Fibroblast of villous mesenchyme (primary cell): ENCODE measurements around the gene CDCP1. TPM values are rescaled to one million over a fixed set of nuclear protein-coding genes. Genes with fewer than 3 reads are reported as not detected.
A peak's percentile ranks its signal among the peaks of the same experiment; 100 is the strongest.

Experiments used
- DNase-seq: peaks from one replicate; pipeline ENCODE4 v3.0.0-alpha.2; 2010; ENCODE audit warnings: low read depth
- H3K4me3 ChIP-seq: 2 replicates; pipeline ENCODE4 v1.5.1; 2011; ENCODE audit warnings: low read depth, mild to moderate bottlenecking, low read length
- total RNA-seq: library from RNA; depleted of rRNA; stranded (reverse); fragments of >200 nt; gene quantifications from 2 replicates; pipeline ENCODE4 v1.2.3, GENCODE V29; 2012
- TF ChIP-seq, protein P1 (sequence below): IDR thresholded peaks from 2 replicates; pipeline ENCODE4 v1.5.1; 2012; ENCODE audit warnings: low read depth, mild to moderate bottlenecking, low read length; ENCODE audit not compliant: insufficient read depth

CDCP1 gene
- total RNA-seq, 1 donor = 10.4 TPM

DNA sequence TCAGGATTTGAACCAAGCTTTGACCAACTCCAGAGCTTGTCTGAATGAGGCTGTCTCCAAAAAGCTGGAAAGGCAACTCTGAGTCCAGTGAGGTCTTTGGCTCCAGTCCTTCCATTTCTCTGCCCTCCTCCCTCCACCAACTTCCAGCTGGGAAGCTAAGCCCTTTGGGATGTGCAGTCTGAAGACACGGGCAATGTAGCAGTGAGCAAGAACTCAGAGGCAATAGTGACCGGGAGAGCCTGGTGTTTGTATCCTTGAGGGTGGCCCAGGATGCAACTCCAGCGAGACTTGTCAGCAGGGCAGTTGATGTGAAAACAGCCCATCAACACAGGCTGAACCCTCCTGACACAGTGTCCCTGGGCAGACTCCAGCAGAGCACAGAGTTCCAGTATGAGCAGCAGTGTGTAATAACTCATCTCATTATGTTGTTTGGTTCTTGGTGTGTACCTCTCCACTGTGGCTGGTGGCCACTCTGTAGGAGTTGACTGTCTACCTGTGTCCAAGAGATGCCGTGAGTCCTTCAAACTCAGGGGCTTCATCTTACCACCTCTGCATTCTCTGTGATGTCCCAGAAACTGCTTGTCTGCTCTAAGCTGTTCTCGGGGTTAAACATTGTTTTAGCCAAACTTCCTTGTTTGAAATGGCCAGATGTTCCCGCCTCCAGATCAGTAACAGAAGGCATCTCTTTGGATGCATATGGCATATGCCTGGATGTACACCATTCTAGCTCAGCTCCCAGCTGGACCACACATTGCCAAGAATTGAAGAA is 6.6 kb downstream of the CDCP1 start:
- TF ChIP-seq, protein P1, sequence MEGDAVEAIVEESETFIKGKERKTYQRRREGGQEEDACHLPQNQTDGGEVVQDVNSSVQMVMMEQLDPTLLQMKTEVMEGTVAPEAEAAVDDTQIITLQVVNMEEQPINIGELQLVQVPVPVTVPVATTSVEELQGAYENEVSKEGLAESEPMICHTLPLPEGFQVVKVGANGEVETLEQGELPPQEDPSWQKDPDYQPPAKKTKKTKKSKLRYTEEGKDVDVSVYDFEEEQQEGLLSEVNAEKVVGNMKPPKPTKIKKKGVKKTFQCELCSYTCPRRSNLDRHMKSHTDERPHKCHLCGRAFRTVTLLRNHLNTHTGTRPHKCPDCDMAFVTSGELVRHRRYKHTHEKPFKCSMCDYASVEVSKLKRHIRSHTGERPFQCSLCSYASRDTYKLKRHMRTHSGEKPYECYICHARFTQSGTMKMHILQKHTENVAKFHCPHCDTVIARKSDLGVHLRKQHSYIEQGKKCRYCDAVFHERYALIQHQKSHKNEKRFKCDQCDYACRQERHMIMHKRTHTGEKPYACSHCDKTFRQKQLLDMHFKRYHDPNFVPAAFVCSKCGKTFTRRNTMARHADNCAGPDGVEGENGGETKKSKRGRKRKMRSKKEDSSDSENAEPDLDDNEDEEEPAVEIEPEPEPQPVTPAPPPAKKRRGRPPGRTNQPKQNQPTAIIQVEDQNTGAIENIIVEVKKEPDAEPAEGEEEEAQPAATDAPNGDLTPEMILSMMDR = no peak
- DNase-seq = peak; percentile 55

DNA sequence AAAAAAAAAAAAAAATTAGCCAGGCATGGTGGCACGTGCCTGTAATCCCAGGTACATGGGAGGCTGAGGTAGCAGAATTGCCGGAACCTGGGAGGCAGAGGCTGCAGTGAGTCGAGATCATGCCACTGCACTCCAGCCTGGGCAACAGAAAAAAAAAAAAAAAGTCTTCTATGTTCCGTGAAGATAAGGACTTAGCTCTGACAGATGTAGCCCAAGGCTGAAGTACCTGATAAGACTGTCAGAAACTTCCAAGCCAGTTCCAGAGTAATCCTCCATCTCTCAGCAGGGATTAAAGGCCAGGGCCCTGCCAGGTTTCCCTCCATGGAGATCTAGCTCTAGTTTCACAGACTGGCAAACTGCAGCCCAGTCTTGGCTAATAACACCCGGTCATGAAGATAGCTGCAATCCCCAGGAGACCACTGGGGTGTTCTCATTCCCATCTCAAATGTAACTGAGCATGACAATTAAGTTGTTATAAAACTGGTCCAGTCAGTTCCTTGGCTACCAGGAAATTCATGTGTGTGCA is 8.5 kb downstream of the CDCP1 start:
- TF ChIP-seq, protein P1 = no peak
- peak; percentile 64 for DNase-seq

More for the DNA sequence above, 6.6 kb downstream of the CDCP1 start:
- no peak overlapping the region for H3K4me3 ChIP-seq

DNA sequence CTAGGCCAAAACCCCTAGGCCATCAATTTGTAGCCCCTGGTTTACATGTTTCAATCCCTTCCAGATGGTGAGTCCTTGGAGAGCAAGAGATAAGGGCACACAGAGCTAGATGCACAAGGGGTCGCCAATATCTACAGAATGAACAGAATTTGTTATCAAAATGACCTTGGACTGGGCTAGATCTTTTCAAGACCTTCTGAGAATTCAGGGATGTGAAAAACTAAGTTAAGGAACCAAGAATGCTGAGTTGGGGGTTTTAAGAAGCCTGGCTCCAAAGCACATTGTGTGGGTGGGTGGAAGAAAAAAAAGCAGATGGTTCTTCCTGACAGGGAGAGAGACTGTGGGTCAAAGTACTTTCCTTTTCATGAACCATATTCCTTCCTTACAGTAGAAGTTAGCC is 10.2 kb downstream of the CDCP1 start:
- DNase-seq = peak; percentile 47
- H3K4me3 ChIP-seq = no peak overlapping the region
- TF ChIP-seq, protein P1 = no peak

More for the DNA sequence above, 8.5 kb downstream of the CDCP1 start:
- no peak overlapping the region for H3K4me3 ChIP-seq

DNA sequence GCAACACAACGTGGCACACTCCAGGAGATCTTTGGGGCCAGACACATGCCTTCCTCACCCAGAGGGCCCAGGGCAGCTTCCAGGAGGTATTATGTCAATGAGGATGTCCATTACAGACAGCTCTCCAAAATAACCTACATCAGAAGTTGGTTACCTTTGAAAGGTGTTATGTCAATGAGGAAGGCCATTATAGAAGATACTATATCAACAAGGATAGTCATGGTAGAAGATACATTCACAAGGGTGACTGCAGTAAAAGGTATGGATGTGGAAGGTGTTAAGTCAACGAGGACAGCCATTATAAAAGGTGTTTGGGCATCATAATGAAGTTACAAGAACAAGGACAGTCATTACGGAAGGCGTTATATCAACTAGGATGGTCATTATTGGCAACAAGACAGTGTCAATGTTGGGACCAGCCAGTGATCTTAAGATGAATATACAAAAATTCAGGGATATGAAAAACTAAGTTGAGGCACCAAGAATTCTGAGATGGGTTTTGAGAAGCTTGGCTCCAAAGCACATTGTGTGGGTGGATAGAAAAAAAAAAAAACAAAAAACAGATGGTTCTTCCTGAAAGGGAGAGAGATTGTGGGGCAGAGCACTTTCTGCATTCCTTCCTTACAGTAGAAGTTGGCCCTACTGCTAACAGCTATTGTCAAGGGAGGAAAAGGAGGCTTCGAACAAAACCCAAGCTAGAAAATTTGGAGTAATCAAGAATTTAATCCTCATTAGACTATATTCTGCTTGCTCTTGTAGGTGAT is 11.2 kb downstream of the CDCP1 start:
- peak; percentile 26 for DNase-seq
- TF ChIP-seq, protein P1 = no peak
- no peak overlapping the region for H3K4me3 ChIP-seq

DNA sequence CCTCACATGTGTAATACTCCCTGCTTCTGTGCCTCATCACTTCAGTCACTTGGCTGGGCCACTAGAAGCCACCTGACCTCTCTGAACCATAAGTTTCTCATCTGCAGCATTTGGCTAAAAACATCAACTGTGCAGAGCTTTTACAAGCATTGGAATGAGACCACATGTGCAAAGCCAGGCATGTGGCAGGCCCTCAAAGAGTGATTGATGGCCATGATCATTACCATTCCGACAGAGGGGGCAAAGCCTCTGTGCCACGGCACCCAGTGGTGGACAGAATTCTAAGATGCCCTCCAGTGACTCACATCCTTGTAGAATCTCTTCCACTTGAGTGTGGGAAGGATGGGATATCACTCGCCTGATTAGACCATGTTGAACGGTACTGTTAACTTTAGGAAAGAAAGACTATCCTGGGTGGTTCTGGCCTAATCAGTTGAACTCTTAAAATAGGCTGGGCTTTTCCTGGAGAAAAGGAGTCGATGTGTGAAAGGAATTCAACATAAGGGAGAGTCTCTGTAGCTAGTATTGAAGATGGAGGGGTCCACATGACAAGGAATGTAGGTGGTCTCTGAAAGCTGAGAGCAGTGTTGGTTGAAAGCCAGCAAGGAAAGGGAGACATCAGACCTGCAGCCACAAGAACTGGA is 13.5 kb downstream of the CDCP1 start:
- DNase-seq = no peak
- TF ChIP-seq, protein P1 = no peak
- no peak overlapping the region for H3K4me3 ChIP-seq

DNA sequence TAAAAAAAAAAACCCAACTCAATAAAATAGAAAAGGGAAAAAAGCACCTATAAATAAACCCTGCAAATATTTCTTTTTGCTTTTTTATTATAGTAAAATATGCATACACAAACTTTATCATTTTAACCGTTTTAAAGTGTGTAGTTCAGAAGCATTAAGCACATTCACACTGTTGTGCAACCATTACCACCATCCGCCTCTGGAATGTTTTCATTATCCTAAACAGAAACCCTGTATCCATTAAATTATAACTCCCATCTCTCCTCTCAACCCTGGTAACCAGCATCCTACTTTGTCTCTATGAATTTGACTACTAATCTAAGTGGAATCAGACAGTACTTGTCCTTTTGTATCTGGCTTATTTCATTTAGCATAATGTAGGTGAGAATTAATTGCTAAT is 15.0 kb downstream of the CDCP1 start:
- H3K4me3 ChIP-seq = no peak overlapping the region
- peak; percentile 94 for DNase-seq
- TF ChIP-seq, protein P1 = no peak
